Astrocyte (in vitro differentiated cells and primary cell): Measurements from ENCODE around the gene NBPF3. TPM values are rescaled to one million over a fixed set of nuclear protein-coding genes. Genes with fewer than 3 reads are reported as not detected.

Experiments
- DNase-seq: peaks from one replicate; pipeline ENCODE4 v3.0.0-alpha.2; 2010; ENCODE audit warnings: low read depth
- FAIRE-seq: peaks from 2 replicates; lab custom pipeline; 2011; peaks lifted over from hg19 to GRCh38; lab: Jason Lieb, UNC
- H2AFZ ChIP-seq: 2 replicates; pipeline ENCODE4 v1.6.0; 2012; ENCODE audit warnings: low read depth, low read length, inconsistent platforms
- H3K27ac ChIP-seq: 2 replicates; pipeline ENCODE4 v1.5.1; 2011; ENCODE audit warnings: low read depth, low read length, inconsistent platforms
- H3K27me3 ChIP-seq: 2 replicates; pipeline ENCODE4 v1.6.0; 2011; ENCODE audit warnings: low read length, inconsistent platforms; ENCODE audit not compliant: insufficient read depth
- H3K36me3 ChIP-seq: 2 replicates; pipeline ENCODE4 v1.5.1; 2011; ENCODE audit warnings: low read length, inconsistent platforms; ENCODE audit not compliant: insufficient read depth
- H3K4me1 ChIP-seq: 2 replicates; pipeline ENCODE4 v1.5.1; 2011; ENCODE audit warnings: low read length, inconsistent platforms; ENCODE audit not compliant: insufficient read depth
- H3K4me2 ChIP-seq: 2 replicates; pipeline ENCODE4 v1.6.0; 2012; ENCODE audit warnings: low read length, inconsistent platforms
- H3K4me3 ChIP-seq: 2 replicates; pipeline ENCODE4 v1.5.1; 2011; ENCODE audit warnings: low read depth, mild to moderate bottlenecking, low read length, inconsistent platforms; ENCODE audit not compliant: insufficient read depth
- H3K79me2 ChIP-seq: 2 replicates; pipeline ENCODE4 v1.6.0; 2012; ENCODE audit warnings: mild to moderate bottlenecking, low read length, inconsistent platforms; ENCODE audit not compliant: insufficient read depth
- H3K9ac ChIP-seq: 2 replicates; pipeline ENCODE4 v1.6.0; 2012; ENCODE audit warnings: mild to moderate bottlenecking, low read length, inconsistent platforms
- H3K9me3 ChIP-seq: 2 replicates; pipeline ENCODE4 v1.5.1; 2012; ENCODE audit warnings: low read depth, mild to moderate bottlenecking, low read length, inconsistent platforms; ENCODE audit not compliant: insufficient read depth
- H4K20me1 ChIP-seq: 2 replicates; pipeline ENCODE4 v1.6.0; 2012; ENCODE audit warnings: low read length, inconsistent platforms; ENCODE audit not compliant: insufficient read depth
- H3K27ac Mint-ChIP-seq: one replicate; pipeline ENCODE4 v1.8.0; 2021; ENCODE audit warnings: mild to moderate bottlenecking, mixed read lengths; ENCODE audit not compliant: unreplicated experiment
- H3K27me3 Mint-ChIP-seq: one replicate; pipeline ENCODE4 v1.8.0; 2021; ENCODE audit warnings: low read depth, mixed read lengths; ENCODE audit not compliant: unreplicated experiment
- H3K36me3 Mint-ChIP-seq: one replicate; pipeline ENCODE4 v1.8.0; 2021; ENCODE audit warnings: low read depth, mixed read lengths; ENCODE audit not compliant: unreplicated experiment
- H3K4me1 Mint-ChIP-seq: one replicate; pipeline ENCODE4 v1.8.0; 2021; ENCODE audit warnings: low read depth, mixed read lengths; ENCODE audit not compliant: unreplicated experiment
- H3K4me3 Mint-ChIP-seq: one replicate; pipeline ENCODE4 v1.8.0; 2021; ENCODE audit warnings: mild to moderate bottlenecking, moderate library complexity, mixed read lengths; ENCODE audit not compliant: unreplicated experiment
- H3K9me3 Mint-ChIP-seq: one replicate; pipeline ENCODE4 v1.8.0; 2021; ENCODE audit warnings: mild to moderate bottlenecking, mixed read lengths; ENCODE audit not compliant: unreplicated experiment
- CTCF ChIP-seq: IDR thresholded peaks from 2 replicates; pipeline ENCODE4 v1.5.1; 2011; ENCODE audit warnings: low read depth, mild to moderate bottlenecking, inconsistent platforms, low read length, moderate library complexity; ENCODE audit not compliant: insufficient read depth
- EZH2 ChIP-seq: IDR thresholded peaks from 2 replicates; pipeline ENCODE4 v1.6.1; 2012; ENCODE audit warnings: mild to moderate bottlenecking, low read length, inconsistent platforms; ENCODE audit not compliant: insufficient read depth
- total RNA-seq: library from RNA; stranded (reverse); gene quantifications from 2 replicates; pipeline ENCODE4 v1.2.1, GENCODE V29; 2021

The NBPF3 gene
- total RNA-seq, 1 donor from 2014 or later, result 6.0 TPM

- Histone ChIP-seq H3K36me3 (no peaks in the 10 kb centered on the region), H2AFZ (no peak overlapping the region), H3K27ac (no peak overlapping the region), H3K4me3 (no peak overlapping the region), H4K20me1 (no peaks in the 10 kb centered on the region), H3K9ac (no peak overlapping the region), H3K9me3 (no peaks in the 10 kb centered on the region), H3K4me1 (no peaks in the 10 kb centered on the region), H3K4me2 (no peak overlapping the region), H3K79me2 (no peaks in the 10 kb centered on the region), H3K27me3 (peaks cover 9% of the 10 kb centered on the region)
- FAIRE-seq (no peak), DNase-seq (peak; percentile 52)
- no peak for TF ChIP-seq CTCF
- no peak for TF ChIP-seq EZH2
- Mint-ChIP-seq H3K9me3 (no peaks in the 10 kb centered on the region), H3K27ac (peak overlapping the region; percentile 6), H3K27me3 (peaks cover 14% of the 10 kb centered on the region), H3K4me1 (peaks cover 7% of the 10 kb centered on the region), H3K36me3 (no peaks in the 10 kb centered on the region), H3K4me3 (no peak overlapping the region)
Measured at GRCh38 chr1:21520899-21521716, 81.2 kb downstream of the NBPF3 start.

GRCh38 chr1:21521717-21522060 lies 81.8 kb downstream of the NBPF3 start:
- Mint-ChIP-seq H3K27me3 (peaks cover 10% of the 10 kb centered on the region), H3K4me3 (no peak overlapping the region), H3K36me3 (no peaks in the 10 kb centered on the region), H3K9me3 (no peaks in the 10 kb centered on the region), H3K4me1 (peaks cover 7% of the 10 kb centered on the region), H3K27ac (no peak overlapping the region)
- no peaks in the 10 kb centered on the region for H3K4me1 ChIP-seq
- H3K9ac ChIP-seq, result no peak overlapping the region
- no peak overlapping the region for H2AFZ ChIP-seq
- no peaks in the 10 kb centered on the region for H3K9me3 ChIP-seq
- H3K4me3 ChIP-seq, result no peak overlapping the region
- DNase-seq (no peak), FAIRE-seq (no peak)
- H3K4me2 ChIP-seq, result no peak overlapping the region
- no peak overlapping the region for H3K27ac ChIP-seq
- no peaks in the 10 kb centered on the region for H3K79me2 ChIP-seq
- H3K27me3 ChIP-seq, result peaks cover 5% of the 10 kb centered on the region
- no peaks in the 10 kb centered on the region for H3K36me3 ChIP-seq
- H4K20me1 ChIP-seq, result no peaks in the 10 kb centered on the region
- TF ChIP-seq EZH2 (no peak), CTCF (no peak)

- DNase-seq (no peak), FAIRE-seq (no peak)
- Histone ChIP-seq H3K27me3 (peaks cover 2% of the 10 kb centered on the region), H3K27ac (no peak overlapping the region), H3K79me2 (no peaks in the 10 kb centered on the region), H4K20me1 (no peaks in the 10 kb centered on the region), H3K36me3 (no peaks in the 10 kb centered on the region), H2AFZ (no peak overlapping the region), H3K9me3 (no peaks in the 10 kb centered on the region), H3K4me3 (no peak overlapping the region), H3K4me2 (no peak overlapping the region), H3K9ac (no peak overlapping the region), H3K4me1 (no peaks in the 10 kb centered on the region)
- no peaks in the 10 kb centered on the region for H3K36me3 Mint-ChIP-seq
- peaks cover 9% of the 10 kb centered on the region for H3K27me3 Mint-ChIP-seq
- no peak overlapping the region for H3K4me3 Mint-ChIP-seq
- no peaks in the 10 kb centered on the region for H3K9me3 Mint-ChIP-seq
- H3K27ac Mint-ChIP-seq, result no peak overlapping the region
- no peak for TF ChIP-seq CTCF
- H3K4me1 Mint-ChIP-seq, result peaks cover 7% of the 10 kb centered on the region
Measured at GRCh38 chr1:21522525-21523038, 82.6 kb downstream of the NBPF3 start.
